T-helper 2 cell treated with Interferon-gamma antibody and Interleukin-4, amounts not matched to agents 5 μg/mL and 100 μg/mL, for 36 hours (primary cell): ENCODE data around the gene RAVER1.

Source experiments
- DNase-seq: peaks from one replicate; pipeline ENCODE4 v3.0.0; 2021; ENCODE audit warnings: low spot score
- H3K27ac Mint-ChIP-seq: one replicate; pipeline ENCODE4 v1.8.0; 2021; ENCODE audit warnings: mild to moderate bottlenecking, mixed read lengths
- H3K27me3 Mint-ChIP-seq: one replicate; pipeline ENCODE4 v1.8.0; 2021; ENCODE audit warnings: low read depth, mixed read lengths
- H3K36me3 Mint-ChIP-seq: one replicate; pipeline ENCODE4 v1.8.0; 2021; ENCODE audit warnings: low read depth, mixed read lengths
- H3K4me1 Mint-ChIP-seq: one replicate; pipeline ENCODE4 v1.8.0; 2021; ENCODE audit warnings: low read depth, mixed read lengths
- H3K4me3 Mint-ChIP-seq: one replicate; pipeline ENCODE4 v1.8.0; 2022; ENCODE audit warnings: mild to moderate bottlenecking, moderate library complexity, mixed read lengths
- H3K9me3 Mint-ChIP-seq: one replicate; pipeline ENCODE4 v1.8.0; 2021; ENCODE audit warnings: mixed read lengths

RAVER1 gene

GRCh38 chr19:10294368-10294697 is 39.0 kb downstream of the RAVER1 start:
- Mint-ChIP-seq H3K27ac (no peak overlapping the region), H3K4me1 (peaks cover 37% of the 10 kb centered on the region), H3K4me3 (peak overlapping the region; percentile 48), H3K27me3 (peaks cover 58% of the 10 kb centered on the region), H3K9me3 (no peaks in the 10 kb centered on the region), H3K36me3 (no peaks in the 10 kb centered on the region)
- DNase-seq: no peak

- H3K4me1 Mint-ChIP-seq: peaks cover 42% of the 10 kb centered on the region
- H3K36me3 Mint-ChIP-seq: no peaks in the 10 kb centered on the region
- H3K27me3 Mint-ChIP-seq: peaks cover 61% of the 10 kb centered on the region
- no peaks in the 10 kb centered on the region for H3K9me3 Mint-ChIP-seq
- no peak for DNase-seq
- peak overlapping the region; percentile 48 for H3K4me3 Mint-ChIP-seq
- no peak overlapping the region for H3K27ac Mint-ChIP-seq
These were observed 39.5 kb downstream of the RAVER1 start for GRCh38 chr19:10293637-10294367.

- H3K27me3 Mint-ChIP-seq: peaks cover 65% of the 10 kb centered on the region
- peak overlapping the region; percentile 29 for H3K27ac Mint-ChIP-seq
These were observed 40.3 kb downstream of the RAVER1 start for GRCh38 chr19:10292789-10293636.

DNA sequence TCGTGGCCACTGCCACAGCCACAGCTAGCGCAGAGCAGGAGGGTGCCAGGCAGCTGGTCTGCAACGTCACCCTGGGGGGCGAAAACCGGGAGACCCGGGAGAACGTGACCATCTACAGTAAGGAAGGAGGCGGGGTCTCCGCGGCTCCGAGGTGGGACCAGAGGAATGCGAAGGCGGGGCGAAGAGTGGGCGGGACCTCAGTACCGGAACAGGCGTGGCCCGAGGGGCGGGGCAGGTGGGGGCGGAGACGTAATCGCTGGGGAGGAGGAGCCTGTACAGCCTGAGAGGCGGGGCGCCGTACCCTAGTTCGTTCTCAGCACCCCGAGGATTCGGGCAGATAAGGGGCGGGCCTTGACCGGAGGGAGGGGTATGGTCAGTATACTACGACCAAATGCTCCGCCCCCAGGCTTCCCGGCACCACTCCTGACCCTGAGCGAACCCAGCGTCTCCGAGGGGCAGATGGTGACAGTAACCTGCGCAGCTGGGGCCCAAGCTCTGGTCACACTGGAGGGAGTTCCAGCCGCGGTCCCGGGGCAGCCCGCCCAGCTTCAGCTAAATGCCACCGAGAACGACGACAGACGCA is 41.0 kb downstream of the RAVER1 start:
- peaks cover 50% of the 10 kb centered on the region for H3K4me1 Mint-ChIP-seq
- peaks cover 68% of the 10 kb centered on the region for H3K27me3 Mint-ChIP-seq
- peak overlapping the region; percentile 87 for H3K4me3 Mint-ChIP-seq
- DNase-seq: peak; percentile 78
- no peaks in the 10 kb centered on the region for H3K36me3 Mint-ChIP-seq
- H3K9me3 Mint-ChIP-seq: no peaks in the 10 kb centered on the region
- H3K27ac Mint-ChIP-seq: peak overlapping the region; percentile 5

More at GRCh38 chr19:10292789-10293636, 40.3 kb downstream of the RAVER1 start:
- Mint-ChIP-seq H3K4me3 (peak overlapping the region; percentile 87), H3K9me3 (no peaks in the 10 kb centered on the region), H3K36me3 (no peaks in the 10 kb centered on the region), H3K4me1 (peaks cover 46% of the 10 kb centered on the region)
- no peak for DNase-seq

GRCh38 chr19:10291554-10292205 is 41.6 kb downstream of the RAVER1 start:
- DNase-seq: peak; percentile 12
- Mint-ChIP-seq H3K27ac (peak overlapping the region; percentile 5), H3K27me3 (peaks cover 67% of the 10 kb centered on the region), H3K4me3 (peak overlapping the region; percentile 87), H3K4me1 (peaks cover 55% of the 10 kb centered on the region), H3K36me3 (no peaks in the 10 kb centered on the region), H3K9me3 (no peaks in the 10 kb centered on the region)

DNA sequence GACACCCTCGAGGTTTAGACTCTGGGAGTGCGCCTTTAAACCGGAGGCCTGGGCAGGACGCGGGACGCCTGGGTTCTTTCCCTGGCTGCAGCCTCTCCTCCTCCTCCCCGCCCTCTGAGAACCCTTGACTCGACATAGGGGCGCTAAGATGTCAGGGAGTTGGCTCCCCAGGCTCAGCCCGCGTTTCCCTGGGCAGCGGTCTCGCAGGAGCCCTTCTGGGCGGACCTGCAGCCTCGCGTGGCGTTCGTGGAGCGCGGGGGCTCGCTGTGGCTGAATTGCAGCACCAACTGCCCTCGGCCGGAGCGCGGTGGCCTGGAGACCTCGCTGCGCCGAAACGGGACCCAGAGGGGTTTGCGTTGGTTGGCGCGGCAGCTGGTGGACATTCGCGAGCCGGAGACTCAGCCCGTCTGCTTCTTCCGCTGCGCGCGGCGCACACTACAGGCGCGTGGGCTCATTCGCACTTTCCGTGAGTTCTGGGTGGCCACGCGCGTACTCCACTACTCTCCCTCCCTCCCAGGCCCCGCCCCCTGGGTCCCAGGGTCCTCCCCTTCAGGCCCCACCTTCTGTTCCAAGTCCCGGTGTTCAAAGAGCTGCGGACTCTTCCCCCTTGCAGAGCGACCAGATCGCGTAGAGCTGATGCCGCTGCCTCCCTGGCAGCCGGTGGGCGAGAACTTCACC is 42.3 kb downstream of the RAVER1 start:
- Mint-ChIP-seq H3K36me3 (peaks cover 4% of the 10 kb centered on the region), H3K4me1 (peaks cover 60% of the 10 kb centered on the region), H3K27ac (no peak overlapping the region), H3K9me3 (no peaks in the 10 kb centered on the region), H3K4me3 (peak overlapping the region; percentile 87), H3K27me3 (peaks cover 66% of the 10 kb centered on the region)
- DNase-seq: peak; percentile 54

GRCh38 chr19:10290357-10290875 is 42.9 kb downstream of the RAVER1 start:
- peak overlapping the region; percentile 87 for H3K4me3 Mint-ChIP-seq
- DNase-seq: no peak
- H3K9me3 Mint-ChIP-seq: no peaks in the 10 kb centered on the region
- H3K27ac Mint-ChIP-seq: peak overlapping the region; percentile 77
- H3K4me1 Mint-ChIP-seq: peaks cover 58% of the 10 kb centered on the region
- H3K27me3 Mint-ChIP-seq: peaks cover 61% of the 10 kb centered on the region
- peaks cover 6% of the 10 kb centered on the region for H3K36me3 Mint-ChIP-seq

DNA sequence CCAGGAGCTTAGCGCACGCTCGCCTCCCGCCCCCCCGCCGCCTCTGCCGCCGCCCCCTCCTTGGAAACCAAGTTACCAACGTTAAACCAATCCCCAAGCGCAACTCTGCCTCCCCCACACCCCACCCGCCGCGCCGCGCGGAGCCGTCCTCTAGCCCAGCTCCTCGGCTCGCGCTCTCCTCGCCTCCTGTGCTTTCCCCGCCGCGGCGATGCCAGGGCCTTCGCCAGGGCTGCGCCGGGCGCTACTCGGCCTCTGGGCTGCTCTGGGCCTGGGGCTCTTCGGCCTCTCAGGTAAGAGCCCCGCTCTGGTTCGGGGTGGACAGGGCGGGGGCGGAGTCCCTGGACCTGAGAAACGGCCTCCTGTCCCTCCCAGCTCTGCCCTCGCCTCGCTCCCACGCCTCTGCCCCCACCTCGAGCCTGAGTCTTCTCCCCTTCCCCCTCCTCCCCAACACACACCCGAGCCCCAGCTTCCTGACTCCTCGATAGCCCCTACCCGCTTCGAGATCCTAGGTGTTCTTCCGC is 43.4 kb downstream of the RAVER1 start, which contains the start of gene ICAM5:
ICAM5 (plus strand) TSS at position 117 of the 521 bp plus-strand sequence; CDS start at position 209, 92 bp downstream.
- peak within 1 kb of the TSS; percentile 77 for H3K27ac Mint-ChIP-seq
- peaks cover 58% of the 10 kb centered on the region for H3K27me3 Mint-ChIP-seq

DNA sequence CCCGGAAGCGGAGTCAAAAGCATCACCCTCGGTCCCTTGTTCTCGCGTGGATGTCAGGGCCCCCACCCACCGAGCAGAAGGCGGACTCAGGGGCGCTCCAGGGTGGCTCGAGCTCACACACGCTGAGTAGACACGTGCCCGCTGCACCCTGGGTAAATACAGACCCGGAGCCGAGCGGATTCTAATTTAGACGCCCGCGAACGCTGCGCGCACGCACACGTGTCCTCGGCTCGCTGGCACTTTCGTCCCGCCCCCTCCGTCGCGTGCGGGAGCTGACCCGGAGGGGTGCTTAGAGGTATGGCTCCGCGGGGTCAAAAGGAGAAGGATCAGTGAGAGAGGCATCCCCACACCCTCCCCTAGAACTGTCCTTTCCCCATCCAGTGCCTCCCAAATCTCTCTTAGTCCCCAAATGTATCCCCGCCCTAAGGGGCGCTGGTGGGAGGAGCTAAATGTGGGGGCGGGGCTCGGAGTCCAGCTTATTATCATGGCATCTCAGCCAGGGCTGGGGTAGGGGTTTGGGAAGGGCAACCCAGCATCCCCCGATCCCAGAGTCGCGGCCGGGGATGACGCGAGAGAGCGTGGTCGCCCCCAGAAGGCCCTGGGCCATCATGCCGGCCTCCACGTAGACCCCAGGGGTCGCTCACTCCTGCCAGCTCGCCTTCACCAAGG is 44.0 kb downstream of the RAVER1 start:
- H3K27me3 Mint-ChIP-seq: peaks cover 52% of the 10 kb centered on the region
- peak overlapping the region; percentile 87 for H3K4me3 Mint-ChIP-seq

More for the DNA sequence above, 43.4 kb downstream of the RAVER1 start, which contains the start of gene ICAM5:
- peak; percentile 35 for DNase-seq
- Mint-ChIP-seq H3K4me1 (peaks cover 61% of the 10 kb centered on the region), H3K4me3 (peak within 1 kb of the TSS; percentile 87), H3K36me3 (peaks cover 11% of the 10 kb centered on the region), H3K9me3 (no peaks in the 10 kb centered on the region)

GRCh38 chr19:10288662-10289166 is 44.6 kb downstream of the RAVER1 start:
- peak overlapping the region; percentile 69 for H3K27ac Mint-ChIP-seq

More for the DNA sequence above, 44.0 kb downstream of the RAVER1 start:
- Mint-ChIP-seq H3K9me3 (no peaks in the 10 kb centered on the region), H3K27ac (peak overlapping the region; percentile 69), H3K36me3 (peaks cover 15% of the 10 kb centered on the region), H3K4me1 (peaks cover 58% of the 10 kb centered on the region)
- DNase-seq: peak; percentile 64

DNA sequence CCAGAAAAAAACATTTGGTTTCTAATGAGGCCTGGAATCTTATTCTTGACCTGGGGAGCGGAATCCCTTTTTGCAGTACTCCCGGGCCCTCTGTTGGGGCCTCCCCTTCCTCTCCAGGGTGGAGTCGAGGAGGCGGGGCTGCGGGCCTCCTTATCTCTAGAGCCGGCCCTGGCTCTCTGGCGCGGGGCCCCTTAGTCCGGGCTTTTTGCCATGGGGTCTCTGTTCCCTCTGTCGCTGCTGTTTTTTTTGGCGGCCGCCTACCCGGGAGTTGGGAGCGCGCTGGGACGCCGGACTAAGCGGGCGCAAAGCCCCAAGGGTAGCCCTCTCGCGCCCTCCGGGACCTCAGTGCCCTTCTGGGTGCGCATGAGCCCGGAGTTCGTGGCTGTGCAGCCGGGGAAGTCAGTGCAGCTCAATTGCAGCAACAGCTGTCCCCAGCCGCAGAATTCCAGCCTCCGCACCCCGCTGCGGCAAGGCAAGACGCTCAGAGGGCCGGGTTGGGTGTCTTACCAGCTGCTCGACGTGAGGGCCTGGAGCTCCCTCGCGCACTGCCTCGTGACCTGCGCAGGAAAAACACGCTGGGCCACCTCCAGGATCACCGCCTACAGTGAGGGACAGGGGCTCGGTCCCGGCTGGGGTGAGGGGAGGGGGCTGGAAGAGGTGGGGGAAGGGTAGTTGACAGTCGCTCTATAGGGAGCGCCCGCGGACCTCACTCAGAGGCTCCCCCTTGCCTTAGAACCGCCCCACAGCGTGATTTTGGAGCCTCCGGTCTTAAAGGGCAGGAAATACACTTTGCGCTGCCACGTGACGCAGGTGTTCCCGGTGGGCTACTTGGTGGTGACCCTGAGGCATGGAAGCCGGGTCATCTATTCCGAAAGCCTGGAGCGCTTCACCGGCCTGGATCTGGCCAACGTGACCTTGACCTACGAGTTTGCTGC is 46.3 kb downstream of the RAVER1 start, which contains the start of gene ICAM4:
ICAM4 (plus strand) TSS at position 153 of the 935 bp plus-strand sequence; CDS start at position 211, 58 bp downstream.
- Mint-ChIP-seq H3K27me3 (peaks cover 31% of the 10 kb centered on the region), H3K9me3 (no peaks in the 10 kb centered on the region), H3K36me3 (peaks cover 22% of the 10 kb centered on the region), H3K4me1 (peaks cover 48% of the 10 kb centered on the region), H3K27ac (peak within 1 kb of the TSS; percentile 68), H3K4me3 (peak within 1 kb of the TSS; percentile 71)
- peak; percentile 52 for DNase-seq

More at GRCh38 chr19:10288662-10289166, 44.6 kb downstream of the RAVER1 start:
- Mint-ChIP-seq H3K4me3 (peak overlapping the region; percentile 87), H3K9me3 (no peaks in the 10 kb centered on the region), H3K4me1 (peaks cover 58% of the 10 kb centered on the region), H3K27me3 (peaks cover 48% of the 10 kb centered on the region), H3K36me3 (peaks cover 17% of the 10 kb centered on the region)
- peak; percentile 49 for DNase-seq
